EL (cell line): Measurements from ENCODE around the gene GK2.

Experiments used
- DNase-seq: peaks from one replicate; pipeline ENCODE4 v3.0.0-alpha.2; 2016

Gene GK2

GRCh38 chr4:79381161-79381560, 26.9 kb downstream of the GK2 start:
- no peak for DNase-seq

GRCh38 chr4:79370026-79370425, 38.0 kb downstream of the GK2 start:
- DNase-seq, result no peak

GRCh38 chr4:79367096-79367495, 40.9 kb downstream of the GK2 start:
- no peak for DNase-seq

- DNase-seq, result no peak
Measured at GRCh38 chr4:79366422-79366821, 41.6 kb downstream of the GK2 start.

- DNase-seq, result no peak
Measured at GRCh38 chr4:79364061-79364460, 44.0 kb downstream of the GK2 start.

GRCh38 chr4:79362626-79363025, 45.4 kb downstream of the GK2 start:
- DNase-seq, result no peak

GRCh38 chr4:79360006-79360405, 48.0 kb downstream of the GK2 start:
- DNase-seq, result no peak

GRCh38 chr4:79358438-79358837, 49.6 kb downstream of the GK2 start:
- no peak for DNase-seq

GRCh38 chr4:79357365-79357764, 50.7 kb downstream of the GK2 start:
- DNase-seq, result no peak
